WTC11 (cell line): ENCODE measurements around the gene ZNF622. TPM values are rescaled to one million over a fixed set of nuclear protein-coding genes. Genes with fewer than 3 reads are reported as not detected.

Source experiments
- ATAC-seq: fragments of 200-7000 bp; cut with Tn5 transposase; 2 replicates; pipeline ENCODE4 v1.10.0; 2021; ENCODE audit warnings: mild to moderate bottlenecking, moderate library complexity
- CTCF ChIA-PET: fragments of 300-600 bp; sonication (Branson Sonifier 250); formaldehyde crosslinking; loops from one replicate; lab custom pipeline; 2021; ENCODE audit warnings: antibody characterized with exemption; lab: Charles Lee
- POLR2A ChIA-PET: fragments of 350-600 bp; sonication (Branson Sonifier 250); formaldehyde crosslinking; loops from one replicate; lab custom pipeline; 2021; ENCODE audit warnings: antibody characterized with exemption; lab: Charles Lee
- DNase-seq: peaks from one replicate; pipeline ENCODE4 v3.0.0; 2021; ENCODE audit warnings: low spot score
- H3K27ac Mint-ChIP-seq: 2 replicates; pipeline ENCODE4 v1.8.0; 2021; ENCODE audit warnings: mixed read lengths
- H3K27me3 Mint-ChIP-seq: 2 replicates; pipeline ENCODE4 v1.8.0; 2021; ENCODE audit warnings: low read depth, mild to moderate bottlenecking, moderate library complexity, mixed read lengths
- H3K36me3 Mint-ChIP-seq: 2 replicates; pipeline ENCODE4 v1.8.0; 2021; ENCODE audit warnings: mixed read lengths
- H3K4me1 Mint-ChIP-seq: 2 replicates; pipeline ENCODE4 v1.8.0; 2022; ENCODE audit warnings: mixed read lengths
- H3K4me3 Mint-ChIP-seq: 2 replicates; pipeline ENCODE4 v1.8.0; 2021; ENCODE audit warnings: mild to moderate bottlenecking, moderate library complexity, mixed read lengths
- H3K9me3 Mint-ChIP-seq: 2 replicates; pipeline ENCODE4 v1.8.0; 2021; ENCODE audit warnings: mixed read lengths
- ARID4B ChIP-seq: sonication (generic); formaldehyde crosslinking; IDR thresholded peaks from 2 replicates; pipeline ENCODE4 v1.8.0; 2023; ENCODE audit warnings: missing genetic modification reagents, mild to moderate bottlenecking, borderline replicate concordance
- ATF3 ChIP-seq: sonication (generic); formaldehyde crosslinking; conservative IDR thresholded peaks from 2 replicates; pipeline ENCODE4 v1.8.1; 2022; ENCODE audit warnings: mild to moderate bottlenecking, missing genetic modification reagents
- CREB1 ChIP-seq: sonication (generic); formaldehyde crosslinking; IDR thresholded peaks from 2 replicates; pipeline ENCODE4 v1.8.0; 2023; ENCODE audit warnings: mild to moderate bottlenecking, missing genetic modification reagents
- ESRRA ChIP-seq: sonication (generic); formaldehyde crosslinking; IDR thresholded peaks from 2 replicates; pipeline ENCODE4 v1.8.1; 2022; ENCODE audit warnings: mild to moderate bottlenecking, missing genetic modification reagents, borderline replicate concordance
- FOXP1 ChIP-seq: sonication (generic); formaldehyde crosslinking; IDR thresholded peaks from 2 replicates; pipeline ENCODE4 v1.8.0; 2022; ENCODE audit warnings: missing genetic modification reagents, mild to moderate bottlenecking, moderate library complexity, borderline replicate concordance
- GRHL2 ChIP-seq: fragments of 250-450 bp; sonication (Bioruptor Pico); IDR thresholded peaks from 2 replicates; pipeline ENCODE4 v1.8.0; 2022; ENCODE audit warnings: mild to moderate bottlenecking, moderate library complexity; ENCODE audit not compliant: insufficient replicate concordance, severe bottlenecking
- IRF1 ChIP-seq: sonication (generic); formaldehyde crosslinking; IDR thresholded peaks from 2 replicates; pipeline ENCODE4 v1.8.0; 2023; ENCODE audit warnings: missing genetic modification reagents
- NR3C1 ChIP-seq: sonication (generic); formaldehyde crosslinking; conservative IDR thresholded peaks from 2 replicates; pipeline ENCODE4 v1.8.1; 2023; ENCODE audit warnings: low read depth, mild to moderate bottlenecking, missing genetic modification reagents
- OVOL2 ChIP-seq: fragments of 250-450 bp; sonication (Bioruptor Pico); IDR thresholded peaks from 2 replicates; pipeline ENCODE4 v1.9.0; 2021; ENCODE audit warnings: mild to moderate bottlenecking, borderline replicate concordance
- PRDM15 ChIP-seq: sonication (generic); formaldehyde crosslinking; IDR thresholded peaks from 2 replicates; pipeline ENCODE4 v1.8.0; 2022; ENCODE audit warnings: missing genetic modification reagents
- RELA ChIP-seq: sonication (generic); formaldehyde crosslinking; IDR thresholded peaks from 2 replicates; pipeline ENCODE4 v1.8.1; 2022; ENCODE audit warnings: missing genetic modification reagents, mild to moderate bottlenecking, borderline replicate concordance
- SOX15 ChIP-seq: fragments of 250-450 bp; sonication (Bioruptor Pico); IDR thresholded peaks from 2 replicates; pipeline ENCODE4 v1.9.0; 2021; ENCODE audit warnings: mild to moderate bottlenecking
- TEAD1 ChIP-seq: sonication (generic); formaldehyde crosslinking; IDR thresholded peaks from 2 replicates; pipeline ENCODE4 v1.8.0; 2022; ENCODE audit warnings: mild to moderate bottlenecking, missing genetic modification reagents
- ZNF138 ChIP-seq: sonication (generic); formaldehyde crosslinking; conservative IDR thresholded peaks from 2 replicates; pipeline ENCODE4 v1.8.1; 2022; ENCODE audit warnings: mild to moderate bottlenecking, moderate library complexity, missing genetic modification reagents
- ZNF232 ChIP-seq: sonication (generic); formaldehyde crosslinking; IDR thresholded peaks from 2 replicates; pipeline ENCODE4 v1.8.0; 2022; ENCODE audit warnings: mild to moderate bottlenecking, missing genetic modification reagents
- ZNF396 ChIP-seq: fragments of 250-450 bp; sonication (Bioruptor Pico); IDR thresholded peaks from 2 replicates; pipeline ENCODE4 v1.8.0; 2021; ENCODE audit warnings: mild to moderate bottlenecking, moderate library complexity, borderline replicate concordance
- ZNF416 ChIP-seq: fragments of 250-450 bp; sonication (Bioruptor Pico); IDR thresholded peaks from 2 replicates; pipeline ENCODE4 v1.9.0; 2021; ENCODE audit warnings: mild to moderate bottlenecking, inconsistent platforms
- ZNF423 ChIP-seq: fragments of 250-450 bp; sonication (Bioruptor Pico); IDR thresholded peaks from 2 replicates; pipeline ENCODE4 v2.1.2; 2022; ENCODE audit warnings: mild to moderate bottlenecking, moderate library complexity
- total RNA-seq: library from RNA; stranded (reverse); gene quantifications from 3 replicates; pipeline ENCODE4 v1.2.3, GENCODE V29; 2021

ZNF622 gene
- total RNA-seq, 1 experiment from 2014 or later: 37.9 TPM

GRCh38 chr5:16406630-16407029 lies 59.0 kb downstream of the ZNF622 start (continued):
- no peak for TF ChIP-seq PRDM15 (CRISPR knock-in tag)

GRCh38 chr5:16406023-16406422 lies 59.6 kb downstream of the ZNF622 start:
- Mint-ChIP-seq H3K27ac (no peak overlapping the region), H3K4me3 (no peak overlapping the region), H3K36me3 (peaks cover 4% of the 10 kb centered on the region), H3K27me3 (no peaks in the 10 kb centered on the region; the same call in 1 of the 2 replicates), H3K9me3 (peaks cover 41% of the 10 kb centered on the region), H3K4me1 (peaks cover 11% of the 10 kb centered on the region)
- DNase-seq (no peak), ATAC-seq (no peak)
- CTCF ChIA-PET: no interaction called here
- POLR2A ChIA-PET: no interaction called here
- TF ChIP-seq ZNF232 (CRISPR knock-in tag): no peak
- no peak for TF ChIP-seq ATF3 (CRISPR knock-in tag)
- TF ChIP-seq ZNF416 (CRISPR knock-in tag): no peak
- TF ChIP-seq ARID4B (CRISPR knock-in tag): no peak
- TF ChIP-seq TEAD1: no peak
- no peak for TF ChIP-seq ZNF138
- no peak for TF ChIP-seq ZNF423
- no peak for TF ChIP-seq GRHL2 (CRISPR knock-in tag)
- no peak for TF ChIP-seq OVOL2 (CRISPR knock-in tag)
- no peak for TF ChIP-seq ZNF396 (CRISPR knock-in tag)
- no peak for TF ChIP-seq FOXP1
- TF ChIP-seq RELA (CRISPR knock-in tag): no peak
- no peak for TF ChIP-seq SOX15 (CRISPR knock-in tag)
- TF ChIP-seq NR3C1 (CRISPR knock-in tag): no peak
- no peak for TF ChIP-seq ESRRA (CRISPR knock-in tag)
- TF ChIP-seq CREB1 (CRISPR knock-in tag): no peak
- no peak for TF ChIP-seq IRF1 (CRISPR knock-in tag)
- TF ChIP-seq, all 79 proteins: peak for 0

Other genes with a start within 250 kb of the ZNF622 start
- 1.8 to 2.2 TPM (median 2.0 TPM) in 3 replicates for gene RETREG1, start 151.2 kb upstream of the ZNF622 start, total RNA-seq